Subcutaneous abdominal adipose tissue (tissue), 5 donors: ENCODE results near the gene ROBO2.

Experiments used
- H3K27ac ChIP-seq: one replicate; pipeline ENCODE4 v1.7.0; 2013; ENCODE audit warnings: low read depth, mild to moderate bottlenecking, inconsistent platforms, low read length, moderate library complexity
- H3K27me3 ChIP-seq, 5 donors: one replicate each; pipeline ENCODE4 v1.7.0; 2013; ENCODE audit warnings: low read length in 5 of 5, inconsistent platforms in 1 of 5; ENCODE audit not compliant: control insufficient read depth in 5 of 5, insufficient read depth in 4 of 5
- H3K36me3 ChIP-seq, 5 donors: one replicate each; pipeline ENCODE4 v1.7.0; 2013; ENCODE audit warnings: low read length in 5 of 5; ENCODE audit not compliant: control insufficient read depth in 5 of 5, insufficient read depth in 5 of 5
- H3K4me1 ChIP-seq, 5 donors: one replicate each; pipeline ENCODE4 v1.7.0; 2013; ENCODE audit warnings: low read length in 5 of 5, mild to moderate bottlenecking in 3 of 5, moderate library complexity in 1 of 5; ENCODE audit not compliant: control insufficient read depth in 5 of 5, insufficient read depth in 5 of 5
- H3K4me3 ChIP-seq, 5 donors: one replicate each; pipeline ENCODE4 v1.7.0; 2013; ENCODE audit warnings: low read length in 5 of 5, low read depth in 1 of 5
- H3K9ac ChIP-seq, 5 donors: one replicate each; pipeline ENCODE4 v1.7.0; 2013; ENCODE audit warnings: low read length in 5 of 5, mild to moderate bottlenecking in 4 of 5, moderate library complexity in 3 of 5
- H3K9me3 ChIP-seq, 5 donors: one replicate each; pipeline ENCODE4 v1.7.0; 2013; ENCODE audit warnings: low read length in 5 of 5; ENCODE audit not compliant: control insufficient read depth in 5 of 5
- donor health status: healthy.
- donor health status: healthy.
- donor health status: healthy.
- donor health status: healthy.
- donor health status: healthy.

The ROBO2 gene

GRCh38 chr3:77648214-77648613 is 608.3 kb downstream of the ROBO2 start:
- no peaks in the 10 kb centered on the region for H3K36me3 ChIP-seq
- no peak overlapping the region for H3K4me3 ChIP-seq
- no peaks in the 10 kb centered on the region for H3K9me3 ChIP-seq
- H3K4me1 ChIP-seq = no peaks in the 10 kb centered on the region
- no peak overlapping the region for H3K27ac ChIP-seq
- H3K9ac ChIP-seq = no peak overlapping the region
- H3K27me3 ChIP-seq = no peaks in the 10 kb centered on the region

- Histone ChIP-seq H3K36me3 (no peaks in the 10 kb centered on the region), H3K27me3 (no peaks in the 10 kb centered on the region), H3K4me3 (no peak overlapping the region)
These were observed 608.8 kb downstream of the ROBO2 start for GRCh38 chr3:77648664-77649063.

GRCh38 chr3:77652624-77653023 is 612.7 kb downstream of the ROBO2 start:
- Histone ChIP-seq H3K36me3 (no peaks in the 10 kb centered on the region), H3K27ac (no peak overlapping the region), H3K9ac (no peak overlapping the region), H3K9me3 (no peaks in the 10 kb centered on the region), H3K4me3 (no peak overlapping the region), H3K4me1 (no peaks in the 10 kb centered on the region), H3K27me3 (no peaks in the 10 kb centered on the region)

More at GRCh38 chr3:77648664-77649063, 608.8 kb downstream of the ROBO2 start:
- H3K4me1 ChIP-seq = no peaks in the 10 kb centered on the region
- no peak overlapping the region for H3K27ac ChIP-seq
- H3K9me3 ChIP-seq = no peaks in the 10 kb centered on the region
- no peak overlapping the region for H3K9ac ChIP-seq

DNA sequence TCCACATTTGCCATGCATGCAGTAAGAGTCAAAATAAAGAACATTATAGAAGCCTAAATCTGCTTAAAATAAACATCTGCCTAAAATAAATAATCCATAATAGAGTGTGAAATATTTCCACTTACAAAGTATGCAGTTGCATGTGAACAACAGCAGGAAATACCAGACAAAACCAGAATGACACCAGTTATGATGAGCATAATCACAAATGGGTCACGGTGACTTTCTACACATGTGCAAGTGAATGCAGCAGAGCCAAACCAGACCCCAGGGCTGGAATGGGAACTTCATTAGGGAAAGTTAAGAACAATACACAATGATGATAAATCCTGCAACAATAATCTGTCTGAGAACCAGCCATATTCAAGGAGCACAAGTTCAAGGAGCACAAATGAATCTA is 615.5 kb downstream of the ROBO2 start:
- Histone ChIP-seq H3K9me3 (peaks cover 0 to 9% (median 2%) of the 10 kb centered on the region in 5 donors), H3K4me1 (no peaks in the 10 kb centered on the region), H3K27ac (no peak overlapping the region), H3K4me3 (no peak overlapping the region), H3K9ac (no peak overlapping the region), H3K36me3 (no peaks in the 10 kb centered on the region), H3K27me3 (no peaks in the 10 kb centered on the region)

GRCh38 chr3:77660718-77661117 is 620.8 kb downstream of the ROBO2 start:
- no peaks in the 10 kb centered on the region for H3K4me1 ChIP-seq
- no peaks in the 10 kb centered on the region for H3K36me3 ChIP-seq
- H3K27ac ChIP-seq = no peak overlapping the region
- no peaks in the 10 kb centered on the region for H3K27me3 ChIP-seq
- H3K4me3 ChIP-seq = no peak overlapping the region
- H3K9me3 ChIP-seq = peaks cover 0 to 9% (median 2%) of the 10 kb centered on the region in 5 donors
- H3K9ac ChIP-seq = no peak overlapping the region

DNA sequence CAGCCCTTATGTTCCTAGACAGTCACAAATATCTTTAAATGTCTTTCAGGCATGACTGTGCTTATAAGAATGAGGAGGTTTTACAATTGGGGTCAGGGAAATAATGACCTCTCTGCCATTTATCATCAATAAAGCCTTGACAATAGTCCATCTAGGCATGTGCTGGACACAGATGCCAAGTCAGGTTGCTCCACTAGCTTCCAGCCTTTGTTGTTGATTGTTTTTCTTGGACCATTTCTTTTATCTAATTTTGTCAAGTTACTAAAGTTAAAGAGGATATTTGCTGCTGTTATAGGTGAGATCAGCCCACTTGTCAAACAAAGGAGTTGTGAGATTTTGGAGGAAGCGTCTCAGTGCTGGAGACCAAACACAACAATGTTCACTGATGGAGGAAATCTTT is 628.0 kb downstream of the ROBO2 start:
- Histone ChIP-seq H3K4me3 (no peak overlapping the region), H3K9ac (no peak overlapping the region), H3K27ac (no peak overlapping the region), H3K9me3 (peaks cover 0 to 3% (median 0%) of the 10 kb centered on the region in 5 donors), H3K4me1 (no peaks in the 10 kb centered on the region), H3K27me3 (no peaks in the 10 kb centered on the region), H3K36me3 (no peaks in the 10 kb centered on the region)

GRCh38 chr3:77668376-77668775 is 628.5 kb downstream of the ROBO2 start:
- Histone ChIP-seq H3K27me3 (no peaks in the 10 kb centered on the region), H3K36me3 (no peaks in the 10 kb centered on the region), H3K4me3 (no peak overlapping the region), H3K4me1 (no peaks in the 10 kb centered on the region), H3K9me3 (peaks cover 0 to 3% (median 0%) of the 10 kb centered on the region in 5 donors), H3K9ac (no peak overlapping the region), H3K27ac (no peak overlapping the region)

DNA sequence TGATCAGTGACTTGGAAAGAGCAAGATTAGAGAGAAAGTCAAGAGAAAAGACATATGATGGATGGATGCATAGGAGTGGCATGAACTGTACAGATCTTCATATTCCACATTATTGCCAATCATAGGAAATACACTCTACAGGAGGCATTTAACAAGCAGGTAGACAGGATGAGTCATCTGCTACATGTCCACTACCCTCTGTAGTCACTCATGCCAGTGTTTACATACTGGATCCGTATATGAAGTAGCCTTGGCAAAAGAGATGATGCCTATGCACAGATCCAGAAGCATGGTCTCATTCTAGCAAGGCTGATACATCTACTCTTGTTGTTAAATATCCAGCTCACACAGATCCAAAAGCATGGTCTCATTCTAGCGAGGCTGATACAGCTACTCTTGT is 632.1 kb downstream of the ROBO2 start:
- no peak overlapping the region for H3K27ac ChIP-seq
- no peaks in the 10 kb centered on the region for H3K9me3 ChIP-seq
- no peaks in the 10 kb centered on the region for H3K36me3 ChIP-seq
- no peak overlapping the region for H3K9ac ChIP-seq
- no peaks in the 10 kb centered on the region for H3K4me1 ChIP-seq
- H3K27me3 ChIP-seq = no peaks in the 10 kb centered on the region
- H3K4me3 ChIP-seq = no peak overlapping the region

DNA sequence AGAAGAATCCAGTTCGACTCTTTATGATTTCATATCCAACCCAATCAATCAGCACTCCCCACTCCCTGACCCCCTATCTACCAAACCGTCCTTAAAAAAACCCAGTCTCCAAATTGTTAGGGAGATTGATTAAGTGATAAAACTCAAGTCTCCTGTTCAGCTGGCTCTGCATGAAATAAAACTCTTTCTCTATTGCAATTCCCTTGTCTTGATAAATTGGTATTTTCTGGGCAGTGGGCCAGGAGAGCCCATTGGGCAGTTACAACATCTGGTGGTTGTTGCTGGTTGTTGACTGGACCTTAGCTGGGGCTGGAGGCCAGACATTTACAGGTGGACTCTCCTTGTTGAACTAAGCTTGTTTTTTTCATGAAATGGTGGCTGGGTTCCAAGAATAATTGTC is 642.3 kb downstream of the ROBO2 start:
- Histone ChIP-seq H3K4me1 (no peaks in the 10 kb centered on the region), H3K27me3 (no peaks in the 10 kb centered on the region), H3K9me3 (peaks cover 7 to 24% (median 19%) of the 10 kb centered on the region in 5 donors)

GRCh38 chr3:77684115-77684514 is 644.2 kb downstream of the ROBO2 start:
- no peak overlapping the region for H3K27ac ChIP-seq
- H3K4me1 ChIP-seq = no peaks in the 10 kb centered on the region
- no peaks in the 10 kb centered on the region for H3K27me3 ChIP-seq
- no peak overlapping the region for H3K9ac ChIP-seq
- H3K36me3 ChIP-seq = no peaks in the 10 kb centered on the region
- peaks cover 7 to 24% (median 19%) of the 10 kb centered on the region in 5 donors for H3K9me3 ChIP-seq
- no peak overlapping the region for H3K4me3 ChIP-seq

More for the DNA sequence above, 642.3 kb downstream of the ROBO2 start:
- Histone ChIP-seq H3K27ac (no peak overlapping the region), H3K36me3 (no peaks in the 10 kb centered on the region), H3K9ac (no peak overlapping the region), H3K4me3 (peak overlapping the region in 1 of 5 donors; percentile 9)

DNA sequence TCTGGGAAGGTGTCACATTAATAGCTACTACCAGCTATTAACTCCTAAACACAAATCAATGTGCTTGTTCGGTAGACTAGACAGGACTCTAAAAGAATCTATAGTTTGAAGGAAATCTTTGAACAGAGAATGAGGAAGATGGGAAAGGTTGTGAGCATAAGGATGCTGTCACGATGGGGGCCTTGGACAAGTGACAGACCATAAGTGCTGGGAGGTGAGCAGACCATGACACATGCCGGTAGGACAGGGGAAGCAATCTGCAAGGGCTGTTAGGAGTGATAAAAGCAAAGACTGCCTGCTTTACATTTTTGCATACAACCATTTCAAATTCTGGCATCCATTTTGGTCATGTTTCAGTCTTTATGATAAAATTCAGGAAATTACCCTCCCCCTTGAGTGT is 645.8 kb downstream of the ROBO2 start:
- no peak overlapping the region for H3K9ac ChIP-seq
- no peak overlapping the region for H3K27ac ChIP-seq
- H3K4me1 ChIP-seq = no peaks in the 10 kb centered on the region
- H3K27me3 ChIP-seq = no peaks in the 10 kb centered on the region
- no peak overlapping the region for H3K4me3 ChIP-seq
- no peaks in the 10 kb centered on the region for H3K36me3 ChIP-seq
- H3K9me3 ChIP-seq = peaks cover 4 to 20% (median 17%) of the 10 kb centered on the region in 5 donors
